ENCODE measurements around the gene LETM1. TPM values are rescaled to one million over a fixed set of nuclear protein-coding genes. Genes with fewer than 3 reads are reported as not detected.

LETM1 gene
- total and polyA plus RNA-seq, 2 of the 13 experiments (the other 11 are each of a cell fraction or from before 2014, with no cell fraction given), result 9.7 to 41.6 TPM

- TF ChIP-seq ZNF574 (CRISPR knock-in tag; IDR thresholded peaks at IDR 0.05), result peak; percentile 78
- peak; percentile 81; the same call in 1 of the 2 replicates for TF ChIP-seq ZNF503 (CRISPR knock-in tag; IDR thresholded peaks at IDR 0.05)
- TF ChIP-seq, protein P1, sequence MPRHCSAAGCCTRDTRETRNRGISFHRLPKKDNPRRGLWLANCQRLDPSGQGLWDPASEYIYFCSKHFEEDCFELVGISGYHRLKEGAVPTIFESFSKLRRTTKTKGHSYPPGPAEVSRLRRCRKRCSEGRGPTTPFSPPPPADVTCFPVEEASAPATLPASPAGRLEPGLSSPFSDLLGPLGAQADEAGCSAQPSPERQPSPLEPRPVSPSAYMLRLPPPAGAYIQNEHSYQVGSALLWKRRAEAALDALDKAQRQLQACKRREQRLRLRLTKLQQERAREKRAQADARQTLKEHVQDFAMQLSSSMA (CRISPR knock-in tag; IDR thresholded peaks at IDR 0.05), result no peak
- TF ChIP-seq ZSCAN25 (CRISPR knock-in tag; IDR thresholded peaks at IDR 0.05), result peak; percentile 33; the same call in 1 of the 2 replicates
- no peak for TF ChIP-seq GRHL1 (CRISPR knock-in tag; conservative IDR thresholded peaks at IDR 0.05)
- TF ChIP-seq, protein P2, sequence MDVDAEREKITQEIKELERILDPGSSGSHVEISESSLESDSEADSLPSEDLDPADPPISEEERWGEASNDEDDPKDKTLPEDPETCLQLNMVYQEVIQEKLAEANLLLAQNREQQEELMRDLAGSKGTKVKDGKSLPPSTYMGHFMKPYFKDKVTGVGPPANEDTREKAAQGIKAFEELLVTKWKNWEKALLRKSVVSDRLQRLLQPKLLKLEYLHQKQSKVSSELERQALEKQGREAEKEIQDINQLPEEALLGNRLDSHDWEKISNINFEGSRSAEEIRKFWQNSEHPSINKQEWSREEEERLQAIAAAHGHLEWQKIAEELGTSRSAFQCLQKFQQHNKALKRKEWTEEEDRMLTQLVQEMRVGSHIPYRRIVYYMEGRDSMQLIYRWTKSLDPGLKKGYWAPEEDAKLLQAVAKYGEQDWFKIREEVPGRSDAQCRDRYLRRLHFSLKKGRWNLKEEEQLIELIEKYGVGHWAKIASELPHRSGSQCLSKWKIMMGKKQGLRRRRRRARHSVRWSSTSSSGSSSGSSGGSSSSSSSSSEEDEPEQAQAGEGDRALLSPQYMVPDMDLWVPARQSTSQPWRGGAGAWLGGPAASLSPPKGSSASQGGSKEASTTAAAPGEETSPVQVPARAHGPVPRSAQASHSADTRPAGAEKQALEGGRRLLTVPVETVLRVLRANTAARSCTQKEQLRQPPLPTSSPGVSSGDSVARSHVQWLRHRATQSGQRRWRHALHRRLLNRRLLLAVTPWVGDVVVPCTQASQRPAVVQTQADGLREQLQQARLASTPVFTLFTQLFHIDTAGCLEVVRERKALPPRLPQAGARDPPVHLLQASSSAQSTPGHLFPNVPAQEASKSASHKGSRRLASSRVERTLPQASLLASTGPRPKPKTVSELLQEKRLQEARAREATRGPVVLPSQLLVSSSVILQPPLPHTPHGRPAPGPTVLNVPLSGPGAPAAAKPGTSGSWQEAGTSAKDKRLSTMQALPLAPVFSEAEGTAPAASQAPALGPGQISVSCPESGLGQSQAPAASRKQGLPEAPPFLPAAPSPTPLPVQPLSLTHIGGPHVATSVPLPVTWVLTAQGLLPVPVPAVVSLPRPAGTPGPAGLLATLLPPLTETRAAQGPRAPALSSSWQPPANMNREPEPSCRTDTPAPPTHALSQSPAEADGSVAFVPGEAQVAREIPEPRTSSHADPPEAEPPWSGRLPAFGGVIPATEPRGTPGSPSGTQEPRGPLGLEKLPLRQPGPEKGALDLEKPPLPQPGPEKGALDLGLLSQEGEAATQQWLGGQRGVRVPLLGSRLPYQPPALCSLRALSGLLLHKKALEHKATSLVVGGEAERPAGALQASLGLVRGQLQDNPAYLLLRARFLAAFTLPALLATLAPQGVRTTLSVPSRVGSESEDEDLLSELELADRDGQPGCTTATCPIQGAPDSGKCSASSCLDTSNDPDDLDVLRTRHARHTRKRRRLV (CRISPR knock-in tag; IDR thresholded peaks at IDR 0.05), result peak; percentile 68; the same call in 1 of the 2 replicates
- TF ChIP-seq ZFP37 (CRISPR knock-in tag; IDR thresholded peaks at IDR 0.05; ENCODE audit: borderline replicate concordance), result peak; percentile 18; the same call in 1 of the 2 replicates
- TF ChIP-seq NFE2L1 (CRISPR knock-in tag; IDR thresholded peaks at IDR 0.05; ENCODE audit: borderline replicate concordance), result no peak
- TF ChIP-seq TARDBP (CRISPR knock-in tag; IDR thresholded peaks at IDR 0.05), result peak; percentile 79
- peak; percentile 68 for TF ChIP-seq AGO2 (optimal IDR thresholded peaks at IDR 0.05; ENCODE audit: low read depth, low read length)
- no peak for TF ChIP-seq ZNF101 (CRISPR knock-in tag; IDR thresholded peaks at IDR 0.05; ENCODE audit: borderline replicate concordance, low read depth)
- peak; percentile 77 for TF ChIP-seq PHF5A (CRISPR knock-in tag; IDR thresholded peaks at IDR 0.05; ENCODE audit: low read depth, unreplicated experiment)
- TF ChIP-seq BRD4 (CRISPR knock-in tag; IDR thresholded peaks at IDR 0.05), result peak; percentile 89; the same call in 1 of the 2 replicates
- peak; percentile 55 for TF ChIP-seq TAF15 (IDR thresholded peaks at IDR 0.05; ENCODE audit: low read depth, low read length, poor library complexity, severe bottlenecking)
- TF ChIP-seq MATR3 (CRISPR knock-in tag; IDR thresholded peaks at IDR 0.05), result no peak
These were observed 79.3 kb downstream of the LETM1 start (continued) for GRCh38 chr4:1776521-1777161.
